Tibial nerve (tissue), 4 donors: ENCODE results near the gene JPH4.

ENCODE experiments used
- EP300 ChIP-seq, 2 donors: sonication (generic); formaldehyde crosslinking; IDR thresholded peaks; one replicate each; pipeline ENCODE4 v1.6.1; 2017; ENCODE audit warnings: antibody characterized with exemption in 2 of 2, mild to moderate bottlenecking in 1 of 2
- TF ChIP-seq, protein P1 (sequence below), 5 experiments: fragments of 200-600 bp in 3 of 5; fragments of 450-650 bp in 2 of 5; sonication (generic) in 3 of 5; IDR thresholded peaks; one replicate each; pipeline ENCODE4 v1.5.1; 2016 to 2019; ENCODE audit warnings: antibody characterized with exemption in 5 of 5, mild to moderate bottlenecking in 3 of 5, moderate library complexity in 2 of 5

- TF ChIP-seq, protein P1, sequence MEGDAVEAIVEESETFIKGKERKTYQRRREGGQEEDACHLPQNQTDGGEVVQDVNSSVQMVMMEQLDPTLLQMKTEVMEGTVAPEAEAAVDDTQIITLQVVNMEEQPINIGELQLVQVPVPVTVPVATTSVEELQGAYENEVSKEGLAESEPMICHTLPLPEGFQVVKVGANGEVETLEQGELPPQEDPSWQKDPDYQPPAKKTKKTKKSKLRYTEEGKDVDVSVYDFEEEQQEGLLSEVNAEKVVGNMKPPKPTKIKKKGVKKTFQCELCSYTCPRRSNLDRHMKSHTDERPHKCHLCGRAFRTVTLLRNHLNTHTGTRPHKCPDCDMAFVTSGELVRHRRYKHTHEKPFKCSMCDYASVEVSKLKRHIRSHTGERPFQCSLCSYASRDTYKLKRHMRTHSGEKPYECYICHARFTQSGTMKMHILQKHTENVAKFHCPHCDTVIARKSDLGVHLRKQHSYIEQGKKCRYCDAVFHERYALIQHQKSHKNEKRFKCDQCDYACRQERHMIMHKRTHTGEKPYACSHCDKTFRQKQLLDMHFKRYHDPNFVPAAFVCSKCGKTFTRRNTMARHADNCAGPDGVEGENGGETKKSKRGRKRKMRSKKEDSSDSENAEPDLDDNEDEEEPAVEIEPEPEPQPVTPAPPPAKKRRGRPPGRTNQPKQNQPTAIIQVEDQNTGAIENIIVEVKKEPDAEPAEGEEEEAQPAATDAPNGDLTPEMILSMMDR (IDR thresholded peaks at IDR 0.05), result no peak
- TF ChIP-seq EP300 (IDR thresholded peaks at IDR 0.05), result no peak
Measured at GRCh38 chr14:23577004-23577681, 1.4 kb downstream of the JPH4 start.
